GM12891 (cell line): Measurements from ENCODE around the gene INSYN1.

Source experiments
- POLR2A ChIP-seq: IDR thresholded peaks from 2 replicates; pipeline ENCODE4 v1.6.1; 2011; ENCODE audit warnings: low read depth, low read length, control low read depth
- POLR2AphosphoS5 ChIP-seq: IDR thresholded peaks from 2 replicates; pipeline ENCODE4 v1.6.1; 2011; ENCODE audit warnings: low read depth, low read length, control low read depth

GRCh38 chr15:73746261-73746660 is 6.9 kb downstream of the INSYN1 start:
- TF ChIP-seq POLR2AphosphoS5 (no peak), POLR2A (no peak)
